Fibroblast of gingiva (primary cell): Measurements from ENCODE around the gene HOXA9.

Experiments
- DNase-seq: peaks from one replicate; pipeline ENCODE4 v3.0.0-alpha.2; 2011; ENCODE audit warnings: low read depth

The HOXA9 gene

DNA sequence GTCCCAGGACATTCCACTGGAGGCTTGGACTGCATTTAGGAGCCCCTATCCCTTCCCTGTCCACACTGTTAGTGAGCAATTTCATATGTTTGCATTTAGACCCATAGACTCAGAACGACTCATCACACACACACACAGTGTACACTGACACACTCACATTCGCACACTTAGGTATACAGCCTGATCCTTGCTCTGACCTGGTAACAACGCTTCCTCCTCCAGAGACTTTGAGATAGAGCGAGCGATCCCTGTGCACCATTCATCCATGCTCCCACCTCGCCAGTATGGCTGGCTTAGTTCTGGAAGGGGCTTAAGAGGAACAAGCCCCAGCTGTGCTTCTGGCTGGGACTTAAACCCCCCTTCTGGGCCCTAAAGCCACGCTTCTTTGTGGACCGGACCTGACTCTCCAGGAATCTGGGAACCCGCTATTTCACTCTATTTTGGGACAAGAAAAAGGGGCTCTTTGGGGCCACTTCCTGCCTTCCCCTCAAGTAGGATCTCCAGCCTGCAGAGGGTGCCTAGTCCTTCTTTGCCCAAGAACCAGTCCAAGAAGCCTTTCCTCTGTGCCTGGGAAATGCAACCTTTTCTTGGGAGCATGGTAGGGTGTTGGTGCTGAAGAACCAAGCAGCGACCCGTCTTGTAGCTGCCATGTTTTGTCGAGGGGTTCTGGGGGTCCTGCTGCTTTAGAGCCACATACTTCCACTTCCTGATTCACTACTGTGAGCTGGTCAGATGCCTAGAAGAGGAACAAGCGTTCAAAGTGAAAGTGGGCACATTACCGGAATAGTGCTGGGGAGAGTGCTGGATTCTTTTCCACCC lies 35.6 kb upstream of the HOXA9 start:
- DNase-seq = no peak

DNA sequence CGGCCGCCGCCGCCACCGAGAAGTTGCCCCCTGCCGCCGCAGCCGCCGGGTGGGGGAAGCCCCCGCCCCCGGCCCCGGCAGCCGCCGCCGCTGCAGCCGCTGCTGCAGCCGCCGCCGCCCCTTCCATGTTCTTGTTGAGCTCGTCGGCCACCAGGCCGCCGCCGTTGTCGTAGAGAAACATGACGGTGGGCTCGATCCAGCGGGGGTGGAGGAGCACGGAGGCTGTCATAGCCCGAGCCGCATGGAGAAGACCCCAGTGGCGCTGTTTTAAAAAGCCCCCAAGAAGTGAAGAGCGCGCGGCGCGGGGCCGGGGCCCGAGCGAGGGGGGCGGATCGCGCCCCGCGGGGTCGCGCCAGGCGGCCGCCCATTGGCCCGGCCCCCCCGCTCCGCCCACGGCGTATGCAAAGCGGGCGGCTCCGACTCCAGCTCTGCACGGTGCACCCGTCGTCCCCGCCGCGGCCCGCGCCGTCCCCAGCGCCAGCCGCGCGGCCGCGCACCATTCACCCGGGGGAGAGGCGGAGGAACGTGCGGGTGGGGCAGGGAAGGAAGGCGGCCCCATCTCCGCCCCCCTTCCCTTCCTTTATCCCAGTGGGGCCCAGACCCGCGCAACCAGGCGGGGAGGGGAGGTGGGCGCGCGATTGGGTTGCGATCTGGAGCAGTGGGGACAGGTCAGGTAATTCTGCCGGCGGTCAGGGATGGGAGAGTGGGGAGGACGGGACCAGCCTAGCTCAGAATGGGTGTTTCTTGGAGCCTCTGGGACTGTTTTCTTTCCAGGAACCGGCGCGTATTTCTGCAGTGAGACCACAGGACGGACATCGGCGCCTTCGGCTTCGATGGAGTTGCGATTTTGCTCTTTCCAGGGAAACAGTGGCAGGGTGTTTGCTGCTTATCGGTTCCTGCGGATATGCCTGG lies 34.8 kb upstream of the HOXA9 start, which contains the start of gene HOXA13:
HOXA13 (minus strand) TSS at position 243 of the 912 bp plus-strand sequence; CDS start at position 229, 14 bp downstream.
- no peak for DNase-seq

DNA sequence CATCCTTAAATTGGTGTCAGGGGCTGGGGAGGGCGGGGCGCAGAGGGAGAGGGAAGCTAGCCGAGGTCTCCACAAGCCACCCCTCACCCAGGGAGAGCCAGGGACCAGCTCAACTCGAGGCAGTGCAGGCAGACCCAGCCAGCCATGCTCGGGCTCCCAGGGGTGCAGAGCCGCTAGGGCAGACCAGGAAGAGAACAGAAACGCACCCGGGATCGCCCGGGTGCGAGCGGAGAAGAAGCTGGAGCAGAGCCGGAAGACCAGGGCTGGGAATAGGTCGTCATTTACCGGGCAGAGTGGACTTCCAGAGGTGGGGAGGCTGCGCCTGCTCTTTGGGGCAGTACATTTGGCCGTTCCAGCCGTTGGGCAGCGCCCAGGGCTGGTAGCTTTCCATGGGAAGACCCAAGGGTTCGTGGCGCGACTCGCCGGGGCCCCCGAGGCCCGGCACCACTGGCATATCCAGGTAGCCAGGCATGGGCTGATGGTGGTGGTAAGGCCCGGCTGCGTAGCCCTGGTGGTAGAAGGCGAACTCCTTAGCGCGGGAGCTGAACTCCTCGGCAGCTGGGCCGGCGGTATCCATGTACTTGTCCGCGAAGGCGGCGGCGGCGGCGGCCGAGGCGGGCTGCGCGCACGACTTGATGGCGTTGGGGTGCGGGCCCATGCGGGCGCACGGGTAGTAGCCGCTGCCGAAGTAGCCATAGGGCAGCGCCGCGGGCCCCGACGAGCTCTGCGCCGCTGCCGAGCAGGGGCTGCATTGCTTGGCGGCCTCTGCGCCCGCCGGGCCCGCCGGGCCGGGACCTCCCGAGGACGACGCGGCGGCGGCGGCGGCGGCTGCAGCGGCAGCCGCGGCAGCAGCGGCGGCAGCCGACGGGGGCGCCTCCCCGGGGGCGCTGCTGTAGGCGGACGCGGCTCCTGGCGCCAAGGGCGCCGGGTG lies 33.8 kb upstream of the HOXA9 start:
- DNase-seq = no peak

DNA sequence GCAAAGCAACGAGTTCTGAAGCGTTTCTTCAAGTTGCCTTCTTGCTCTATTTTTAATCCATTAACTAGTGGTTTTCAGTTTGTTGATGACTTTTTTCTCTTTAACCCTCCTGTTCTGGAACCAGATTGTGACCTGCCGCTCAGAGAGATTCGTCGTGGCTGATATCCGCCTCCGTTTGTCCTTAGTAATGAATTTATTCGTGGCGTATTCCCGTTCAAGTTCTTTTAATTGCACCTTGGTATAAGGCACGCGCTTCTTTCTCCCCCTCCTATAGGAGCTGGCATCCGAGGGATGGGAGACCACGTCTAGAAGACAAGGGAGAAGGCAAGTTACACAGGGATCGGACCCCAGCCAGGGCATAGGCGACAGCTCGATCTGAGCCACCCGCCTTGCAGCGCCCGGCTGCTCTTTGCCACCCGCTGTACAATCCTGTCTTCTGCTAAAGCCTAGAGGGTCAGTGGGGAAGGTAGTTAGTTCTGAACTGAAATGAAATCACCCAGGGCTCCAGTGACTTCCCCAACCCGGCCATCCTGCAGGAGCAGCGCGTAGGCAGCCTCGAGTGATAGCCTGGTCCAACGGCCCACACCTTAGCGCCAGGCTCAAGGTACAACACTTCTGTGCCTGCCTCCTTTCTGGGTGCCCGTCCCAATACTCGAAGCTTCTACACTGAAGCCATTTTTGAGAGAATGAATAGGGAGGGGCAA lies 33.0 kb upstream of the HOXA9 start:
- DNase-seq = no peak

DNA sequence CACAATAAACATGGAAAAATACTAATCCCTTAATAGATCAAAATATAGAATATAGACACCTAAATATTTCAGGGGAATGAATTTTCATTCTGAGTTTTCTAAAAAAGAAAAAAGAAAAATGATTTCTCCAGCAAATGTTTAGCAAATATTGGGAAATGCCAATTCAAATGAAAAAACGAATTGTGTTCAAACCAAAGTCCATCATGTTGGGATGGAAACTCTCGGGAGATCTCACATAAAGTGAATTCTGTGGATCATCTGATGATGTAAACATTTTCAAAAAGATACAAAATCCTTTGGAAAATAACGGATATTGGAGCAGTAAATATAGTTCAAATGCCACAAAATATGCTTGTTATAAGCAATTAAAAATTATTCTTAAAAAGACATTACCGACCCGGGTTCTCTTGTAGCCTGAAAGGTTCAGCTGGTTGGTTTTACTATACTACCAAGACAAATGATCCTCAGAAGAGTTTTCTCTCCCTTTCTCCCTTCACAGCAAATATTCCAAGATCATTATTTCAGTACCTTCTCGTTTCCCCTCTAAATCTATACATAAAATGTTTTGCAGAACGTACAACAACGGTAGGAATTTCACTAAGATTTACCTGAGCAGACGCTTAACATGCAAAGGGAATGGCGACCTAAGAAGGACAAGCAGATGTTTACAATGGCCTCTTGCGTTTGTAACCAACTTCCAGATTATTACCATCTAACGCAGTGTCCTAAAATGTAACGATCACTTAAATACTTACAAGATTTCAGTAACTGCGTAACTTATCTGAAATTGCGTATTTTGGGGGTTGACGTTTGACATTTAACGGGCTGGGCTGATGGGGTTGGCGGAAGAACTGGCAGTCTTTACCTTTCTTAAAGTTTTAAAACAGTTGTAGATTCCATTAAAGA lies 32.1 kb upstream of the HOXA9 start:
- DNase-seq = no peak

DNA sequence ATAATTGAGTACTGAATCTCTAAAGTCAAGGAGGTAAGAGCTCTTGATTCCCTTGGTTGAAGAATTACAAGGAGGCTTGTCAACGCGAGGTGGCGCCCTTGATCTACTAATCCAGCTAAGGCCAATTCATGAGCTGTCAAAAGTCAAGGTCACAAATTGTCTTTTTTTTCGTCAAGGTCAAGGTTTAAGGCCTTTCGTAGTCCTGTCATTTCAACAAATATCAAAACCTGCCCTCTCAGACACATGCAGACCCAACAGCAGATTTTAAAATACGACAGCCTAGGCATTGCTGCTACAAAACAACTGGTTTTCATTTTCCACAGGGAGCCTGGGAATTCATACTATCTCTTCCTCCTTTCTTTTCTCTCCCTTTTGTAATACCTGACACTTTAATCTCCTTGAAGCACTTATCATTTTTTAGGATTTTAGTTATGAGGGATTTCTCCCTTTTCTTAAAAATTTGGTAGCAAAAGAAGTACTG lies 31.0 kb upstream of the HOXA9 start:
- DNase-seq = peak; percentile 59

DNA sequence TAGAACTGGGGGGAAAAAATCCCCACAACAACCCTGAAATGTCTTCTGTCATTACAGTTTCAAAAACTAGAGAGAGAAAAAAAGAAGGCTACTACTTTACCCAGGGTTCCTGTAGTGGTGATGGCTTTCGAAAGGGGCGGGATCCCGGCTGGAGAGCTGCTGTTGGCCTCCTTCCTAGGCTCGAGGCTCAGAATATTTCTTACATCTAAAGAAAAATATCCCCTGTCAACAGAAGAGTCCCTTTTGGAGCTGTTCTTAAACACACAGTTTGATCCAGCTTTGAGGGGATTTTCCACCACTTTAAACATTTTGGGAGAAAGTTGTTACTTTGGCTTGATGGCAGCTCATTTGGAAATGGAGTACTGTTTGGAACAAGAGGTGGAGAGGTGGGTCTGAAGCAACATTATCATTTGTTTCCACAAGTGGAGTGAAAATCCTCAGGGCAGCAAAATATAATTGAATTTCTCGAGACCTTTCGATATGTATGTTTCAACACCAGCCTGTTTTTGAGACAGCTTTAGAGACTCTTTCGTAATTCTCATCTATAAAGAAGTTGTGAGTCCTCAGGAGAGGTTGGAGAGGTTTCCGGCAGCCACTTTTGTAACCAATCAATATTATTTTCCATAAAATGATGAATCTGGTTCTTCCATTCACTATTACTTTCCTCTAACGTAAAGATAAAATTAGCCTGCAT lies 29.5 kb upstream of the HOXA9 start:
- DNase-seq = no peak

DNA sequence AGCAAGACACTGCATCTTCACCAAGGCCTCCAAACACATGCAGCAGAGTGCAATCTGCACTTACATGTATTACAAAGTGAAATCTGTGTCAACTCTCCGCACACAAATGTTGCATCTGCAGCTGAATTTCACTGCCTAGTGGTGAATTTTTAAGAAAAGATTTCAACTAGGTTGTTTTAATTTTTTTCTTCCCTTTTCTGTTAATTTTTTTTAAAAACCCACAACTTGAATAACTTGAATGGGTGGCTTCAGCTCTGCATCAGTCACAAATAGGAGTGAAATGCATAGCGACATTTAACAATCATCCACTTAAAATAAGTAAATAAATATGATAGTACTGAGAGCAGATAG lies 28.6 kb upstream of the HOXA9 start:
- DNase-seq = no peak

DNA sequence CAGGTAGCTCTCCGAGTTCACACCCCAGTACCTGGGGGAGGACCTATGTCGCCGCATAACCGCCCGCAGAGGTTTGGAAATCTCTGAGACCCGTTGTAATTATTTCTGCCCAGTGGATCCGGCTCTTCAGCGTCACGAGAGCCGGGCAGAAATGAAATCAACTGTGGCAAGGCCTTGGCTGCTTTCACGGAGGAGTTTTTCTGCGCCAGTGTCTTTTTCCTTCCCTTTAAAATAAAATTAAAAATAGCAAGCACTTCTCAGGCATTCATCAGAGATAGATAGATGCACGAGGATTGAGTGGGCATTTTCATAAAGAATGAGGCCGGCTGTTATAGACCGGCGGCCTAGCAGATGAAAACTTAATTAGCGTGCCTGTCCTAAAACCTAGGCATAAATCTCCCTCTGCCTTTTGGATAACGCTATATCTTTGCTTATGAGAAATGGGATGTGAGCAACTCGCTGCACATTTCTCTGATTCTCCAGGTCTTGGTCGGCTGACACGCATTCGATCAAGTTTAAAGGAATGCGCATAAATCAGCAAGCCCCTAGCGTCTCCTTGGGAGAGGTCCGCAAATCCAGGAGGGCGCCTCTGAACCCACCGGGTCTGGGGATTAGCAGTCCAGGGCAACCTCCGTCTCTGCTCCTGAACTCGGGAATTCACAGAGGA lies 28.1 kb upstream of the HOXA9 start:
- DNase-seq = no peak

DNA sequence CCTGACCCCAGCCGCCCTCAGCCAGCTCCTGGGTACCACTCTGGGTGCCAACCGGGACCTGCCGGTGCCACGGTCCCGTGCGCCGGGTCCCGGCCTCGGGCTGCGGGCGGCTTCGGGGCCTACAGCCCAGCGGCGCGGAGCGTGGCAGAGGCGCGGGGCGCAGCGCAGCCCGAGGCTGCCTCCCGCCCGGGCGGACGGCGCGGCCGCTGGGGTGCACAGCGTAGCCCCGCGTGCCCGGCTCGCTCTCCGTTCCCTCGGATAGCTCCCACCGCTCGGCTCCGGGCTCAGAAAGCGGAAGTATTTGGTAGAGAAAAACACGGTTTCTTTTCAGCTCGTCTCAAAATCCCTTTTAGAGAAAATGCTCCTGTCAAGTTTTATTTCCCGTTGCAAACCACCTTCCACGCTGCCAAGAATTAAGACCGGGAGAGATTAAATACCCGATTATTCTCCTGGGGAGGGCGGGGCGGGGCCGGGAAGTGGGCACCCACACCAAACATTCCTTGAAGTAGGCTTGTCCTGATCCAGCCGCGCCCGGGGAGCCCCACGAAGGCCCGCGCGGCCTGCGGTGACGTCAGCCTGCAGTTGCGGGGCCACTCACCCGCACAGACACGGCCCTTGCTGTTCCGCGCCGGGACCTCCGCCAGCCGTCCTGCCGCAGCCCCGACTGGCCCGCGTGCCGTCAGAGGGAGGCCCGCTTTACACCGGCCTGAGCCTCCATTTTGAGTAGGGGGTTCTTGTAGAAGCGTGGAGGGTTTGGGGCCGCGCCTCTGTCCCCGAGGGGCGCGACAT lies 27.4 kb upstream of the HOXA9 start:
- DNase-seq = no peak

DNA sequence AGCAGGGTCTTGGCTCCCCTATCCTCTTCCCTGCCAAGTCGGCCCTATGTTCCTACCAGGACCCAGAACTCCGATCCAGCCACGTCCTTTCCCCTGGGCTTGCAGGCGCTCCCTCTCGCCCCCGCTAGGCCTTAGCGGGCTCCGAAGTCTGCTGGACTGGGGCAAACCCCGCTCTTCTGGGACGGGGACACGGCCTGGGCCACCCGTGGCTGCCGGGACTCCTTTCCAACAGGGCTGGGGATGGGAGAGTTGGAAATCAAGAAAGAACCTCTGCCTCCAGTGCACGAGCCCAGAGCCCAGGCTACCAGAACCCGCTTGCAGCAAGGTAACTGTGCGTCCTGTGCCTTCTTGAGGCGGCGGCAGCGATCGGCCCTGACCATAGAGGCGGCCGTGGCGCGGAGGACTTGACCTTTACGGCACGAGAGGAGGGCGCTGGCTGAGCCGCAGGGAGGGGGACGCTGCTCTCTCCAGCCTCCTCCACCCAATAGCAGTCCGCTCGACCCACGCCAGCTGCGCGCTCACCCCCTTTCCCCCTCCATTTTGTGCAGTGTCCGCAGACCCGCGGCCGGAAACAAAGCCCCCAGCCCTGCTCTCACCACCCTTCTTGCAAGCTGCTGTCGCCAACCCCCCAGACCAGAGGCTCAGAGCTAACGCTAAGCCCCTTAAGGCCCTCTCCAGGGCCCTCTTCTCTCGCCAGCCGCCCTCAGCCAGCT lies 26.7 kb upstream of the HOXA9 start:
- DNase-seq = no peak

DNA sequence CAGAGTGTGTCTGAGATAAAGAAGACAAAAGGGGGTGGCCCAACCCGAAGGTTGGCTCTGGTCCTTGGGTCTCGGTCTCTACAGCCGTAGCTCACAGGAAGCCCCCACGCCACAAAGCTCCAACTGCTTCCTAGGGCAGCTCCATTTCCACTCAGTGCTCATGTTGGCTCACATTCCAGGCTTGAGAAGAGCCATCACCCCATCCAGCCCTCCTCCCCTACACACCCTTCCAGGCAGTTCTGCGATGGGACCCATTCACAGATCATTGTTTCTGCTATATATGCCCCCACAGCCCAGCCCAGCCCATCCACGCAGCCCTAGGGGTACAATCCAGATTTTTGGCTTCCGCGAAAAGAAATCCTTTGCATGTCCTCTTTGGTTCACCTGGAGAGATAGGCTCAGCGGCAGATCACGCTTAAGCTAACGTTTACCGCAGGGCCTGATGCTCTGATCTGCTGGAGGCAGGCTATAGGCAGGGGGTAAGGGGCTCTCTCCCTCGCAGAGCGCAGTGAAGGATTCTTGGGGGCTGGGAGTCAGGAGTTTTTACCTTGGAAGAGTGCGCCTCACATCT lies 25.9 kb upstream of the HOXA9 start:
- no peak for DNase-seq

DNA sequence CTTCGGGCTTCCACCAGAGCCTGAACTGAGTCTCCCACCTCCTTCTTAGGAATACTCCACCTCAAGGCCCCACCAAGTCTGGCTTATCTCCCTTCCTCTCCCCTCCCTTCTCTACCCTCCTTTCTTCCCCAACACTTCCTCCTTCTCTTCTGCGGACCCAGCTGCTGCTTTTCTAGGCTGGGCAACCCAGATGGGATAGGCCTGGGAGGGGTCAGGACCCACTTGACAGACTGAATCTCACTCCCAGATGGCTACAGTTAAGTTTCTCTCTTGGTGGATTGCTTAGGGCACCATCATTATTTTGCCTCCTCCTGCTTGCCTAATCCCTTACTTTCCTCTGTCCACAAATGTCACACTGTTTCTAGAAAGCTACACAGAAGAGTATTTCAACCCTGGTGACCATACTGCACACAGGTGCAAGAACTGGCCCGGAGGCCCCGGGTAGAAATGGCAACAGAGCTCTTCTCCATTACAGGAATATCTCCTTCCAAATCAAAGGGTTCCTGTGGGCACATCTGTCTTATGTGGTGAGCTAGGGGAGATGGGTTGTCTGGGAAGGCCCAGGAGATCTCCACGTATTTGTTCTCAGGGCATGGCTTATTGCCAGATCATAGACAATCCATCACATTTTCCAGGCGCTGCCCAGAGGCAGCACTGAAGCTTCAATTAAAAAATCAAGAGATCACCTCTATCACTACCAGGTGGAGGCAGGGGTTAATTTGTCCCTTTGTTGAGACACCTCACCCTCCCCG lies 24.8 kb upstream of the HOXA9 start:
- DNase-seq = no peak

DNA sequence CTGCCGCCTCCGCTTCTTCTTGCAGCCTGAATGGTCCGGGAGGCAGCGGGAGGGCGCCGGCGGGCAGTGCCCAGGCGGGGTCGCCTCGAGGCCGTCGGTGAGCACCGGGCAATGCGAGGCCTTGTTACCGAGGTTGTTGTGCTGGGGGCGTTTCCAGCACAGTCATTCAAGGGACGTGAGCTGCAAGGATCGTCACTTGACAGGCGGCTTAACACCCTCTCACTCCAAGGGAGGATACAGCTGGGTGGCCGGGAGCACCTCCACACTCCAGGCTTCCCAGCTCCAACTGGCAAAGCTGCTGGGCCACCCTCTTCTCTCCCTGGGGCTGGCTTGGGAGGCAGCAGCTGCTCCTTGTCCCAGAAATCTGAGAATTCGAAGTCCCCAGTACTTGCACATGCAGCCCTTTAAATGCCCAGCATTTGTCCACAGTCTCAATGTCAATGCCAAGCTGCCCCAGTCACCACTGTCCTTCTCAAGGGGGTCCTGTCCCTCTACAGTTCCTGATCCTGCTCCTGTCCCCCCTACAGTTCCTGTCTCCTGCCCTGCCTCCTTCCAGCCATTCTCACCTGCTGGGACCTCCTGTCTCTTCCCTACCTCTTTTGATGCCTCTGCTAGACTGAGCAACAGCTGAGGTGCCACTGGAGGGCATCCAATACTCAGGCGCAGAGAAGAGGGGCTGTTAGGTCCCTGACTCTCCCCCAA lies 24.1 kb upstream of the HOXA9 start:
- DNase-seq = no peak

DNA sequence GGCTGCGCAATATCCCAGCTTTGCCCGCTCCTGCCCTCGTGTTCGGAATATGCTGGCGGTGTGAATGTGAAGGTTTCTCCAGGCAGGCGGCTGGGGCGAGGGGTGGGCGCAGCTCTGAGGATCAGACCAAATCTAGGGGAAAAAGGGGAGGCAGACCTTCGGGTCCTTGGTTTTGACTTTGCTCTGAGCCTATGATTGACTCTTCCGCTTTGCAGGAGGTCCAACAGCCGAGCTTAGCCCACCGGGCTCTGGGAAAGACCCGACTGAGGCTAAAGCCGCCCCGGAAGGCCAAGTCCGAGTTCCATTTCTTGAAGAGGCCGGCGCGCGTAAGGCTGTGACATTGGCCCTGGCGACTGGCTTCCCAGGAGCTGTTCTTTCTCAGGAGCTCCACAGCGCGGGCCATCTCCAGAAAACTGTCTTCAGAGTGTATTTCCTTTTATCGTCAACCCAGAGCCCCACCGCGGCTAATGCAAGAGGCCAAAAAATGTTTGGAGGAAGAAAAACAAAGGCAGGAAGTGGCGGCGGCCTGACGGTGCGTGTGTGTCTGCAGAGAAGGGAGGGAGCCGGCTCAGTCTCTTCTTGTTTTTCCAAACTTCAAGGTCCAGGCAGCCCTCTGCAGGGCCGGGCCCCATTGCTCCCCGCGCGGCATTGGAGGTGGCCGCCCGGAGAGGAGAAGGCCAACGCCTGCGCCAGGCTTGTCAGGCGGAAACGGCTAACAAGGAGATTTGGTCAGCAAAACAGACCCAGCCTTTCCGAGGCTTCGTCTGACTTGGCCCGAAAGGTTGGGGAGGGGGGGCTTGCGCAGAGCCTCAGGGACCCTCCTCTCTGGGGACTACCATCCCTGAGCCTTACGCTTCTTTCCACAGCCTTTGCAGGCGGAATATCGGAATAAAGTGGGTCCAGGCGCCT lies 23.3 kb upstream of the HOXA9 start:
- no peak for DNase-seq
